Non-pigmented ciliary epithelial cell (primary cell): ENCODE results near the gene ZNF341.

Experiments used
- DNase-seq: peaks from one replicate; pipeline ENCODE4 v3.0.0-alpha.2; 2010; ENCODE audit warnings: low read depth

Gene ZNF341

GRCh38 chr20:33825340-33826269, 93.8 kb downstream of the ZNF341 start:
- DNase-seq, result no peak

GRCh38 chr20:33826270-33826897, 94.6 kb downstream of the ZNF341 start:
- no peak for DNase-seq

GRCh38 chr20:33827109-33827508, 95.3 kb downstream of the ZNF341 start:
- DNase-seq, result no peak

GRCh38 chr20:33827634-33828325, 96.0 kb downstream of the ZNF341 start:
- no peak for DNase-seq

- DNase-seq, result no peak
Measured at GRCh38 chr20:33828326-33828844, 96.6 kb downstream of the ZNF341 start.

GRCh38 chr20:33828967-33829560, 97.3 kb downstream of the ZNF341 start:
- no peak for DNase-seq

- no peak for DNase-seq
Measured at GRCh38 chr20:33829636-33830035, 97.8 kb downstream of the ZNF341 start.

GRCh38 chr20:33830371-33830770, 98.6 kb downstream of the ZNF341 start:
- no peak for DNase-seq

- DNase-seq, result no peak
Measured at GRCh38 chr20:33832103-33832804, 100.5 kb downstream of the ZNF341 start.

- no peak for DNase-seq
Measured at GRCh38 chr20:33833333-33833732, 101.5 kb downstream of the ZNF341 start.

- no peak for DNase-seq
Measured at GRCh38 chr20:33835615-33836172, 103.9 kb downstream of the ZNF341 start.

GRCh38 chr20:33836277-33836676, 104.5 kb downstream of the ZNF341 start:
- no peak for DNase-seq

- no peak for DNase-seq
Measured at GRCh38 chr20:33837096-33837830, 105.5 kb downstream of the ZNF341 start.

GRCh38 chr20:33838035-33838864, 106.5 kb downstream of the ZNF341 start:
- DNase-seq, result no peak

- no peak for DNase-seq
Measured at GRCh38 chr20:33839591-33839990, 107.8 kb downstream of the ZNF341 start.

- DNase-seq, result no peak
Measured at GRCh38 chr20:33840160-33840559, 108.4 kb downstream of the ZNF341 start.

- DNase-seq, result no peak
Measured at GRCh38 chr20:33840759-33841435, 109.1 kb downstream of the ZNF341 start.

GRCh38 chr20:33841436-33841799, 109.6 kb downstream of the ZNF341 start:
- DNase-seq, result no peak
